Gastrocnemius medialis (tissue), 4 donors: Measurements from ENCODE around the gene LONP2. TPM values are rescaled to one million over a fixed set of nuclear protein-coding genes. Genes with fewer than 3 reads are reported as not detected.

Source experiments
- ATAC-seq, 2 donors: fragments of 150-250 bp; one replicate each; pipeline ENCODE4 v1.9.1; 2016
- DNase-seq, 2 donors: peaks; one replicate each; pipeline ENCODE4 v3.0.0-alpha.2; 2019
- H3K27ac ChIP-seq, 4 donors: fragments of 200-600 bp; sonication (generic); 1 replicate in 1 of 4; 2 replicates in 3 of 4; pipeline ENCODE4 v1.5.1; 2016 to 2018; ENCODE audit warnings: mild to moderate bottlenecking in 2 of 4, moderate library complexity in 1 of 4
- H3K27me3 ChIP-seq, 3 donors: fragments of 200-600 bp; sonication (generic) in 2 of 3; 1 replicate in 1 of 3; 2 replicates in 2 of 3; pipeline versions ENCODE4 v1.5.1 to v1.6.0; 2016 to 2019; ENCODE audit warnings: mild to moderate bottlenecking in 1 of 3, moderate library complexity in 1 of 3
- H3K36me3 ChIP-seq, 2 donors: fragments of 200-600 bp; sonication (generic) in 1 of 2; one replicate each; pipeline ENCODE4 v1.5.1; 2017 to 2018
- H3K4me1 ChIP-seq, 2 donors: fragments of 200-600 bp; sonication (generic) in 1 of 2; one replicate each; pipeline ENCODE4 v1.5.1; 2016 to 2017; ENCODE audit warnings: mild to moderate bottlenecking in 2 of 2
- H3K4me3 ChIP-seq, 4 donors: fragments of 200-600 bp; sonication (generic) in 3 of 4; 1 replicate in 1 of 4; 2 replicates in 3 of 4; pipeline ENCODE4 v1.5.1; 2016 to 2019; ENCODE audit warnings: mild to moderate bottlenecking in 2 of 4
- H3K9me3 ChIP-seq, 3 donors: fragments of 200-600 bp; sonication (generic) in 2 of 3; 1 replicate in 1 of 3; 2 replicates in 2 of 3; pipeline ENCODE4 v1.5.1; 2016 to 2019
- POLR2A ChIP-seq, 2 donors: fragments of 450-650 bp; IDR thresholded peaks; one replicate each; pipeline ENCODE4 v1.6.1; 2017; ENCODE audit warnings: antibody characterized with exemption in 2 of 2, mild to moderate bottlenecking in 2 of 2, moderate library complexity in 2 of 2
- in situ Hi-C, 4 donors: fragments of 200-750 bp; cut with MboI; loops; one replicate each; pipeline versions ENCODE4 v1.15.0 to v1.8.0; 2017; ENCODE audit warnings: low sequenced_read_pairs in 4 of 4
- intact Hi-C: fragments of 100-400 bp; cut with DNase I; formaldehyde crosslinking; loops from one replicate; pipeline ENCODE4 v1.15.1; 2023; ENCODE audit warnings: low total_unique reads
- total RNA-seq, 4 donors: library from RNA; depleted of rRNA; stranded (reverse); fragments of >200 nt; gene quantifications; one replicate each; pipeline versions ENCODE4 v1.1.0 to v1.2.3, GENCODE V29; 2016
- TF ChIP-seq, protein P1 (sequence below), 5 experiments: fragments of 450-650 bp in 3 of 5; fragments of 200-600 bp in 2 of 5; sonication (generic) in 2 of 5; IDR thresholded peaks in 4 of 5; conservative IDR thresholded peaks in 1 of 5; 1 replicate in 4 of 5; 2 replicates in 1 of 5; pipeline ENCODE4 v1.5.1; 2016 to 2019; ENCODE audit warnings: antibody characterized with exemption in 5 of 5, mild to moderate bottlenecking in 3 of 5, moderate library complexity in 3 of 5

LONP2 gene
- total RNA-seq, 4 donors from 2014 or later: 33.8 to 45.2 (median 42.4) TPM

DNA sequence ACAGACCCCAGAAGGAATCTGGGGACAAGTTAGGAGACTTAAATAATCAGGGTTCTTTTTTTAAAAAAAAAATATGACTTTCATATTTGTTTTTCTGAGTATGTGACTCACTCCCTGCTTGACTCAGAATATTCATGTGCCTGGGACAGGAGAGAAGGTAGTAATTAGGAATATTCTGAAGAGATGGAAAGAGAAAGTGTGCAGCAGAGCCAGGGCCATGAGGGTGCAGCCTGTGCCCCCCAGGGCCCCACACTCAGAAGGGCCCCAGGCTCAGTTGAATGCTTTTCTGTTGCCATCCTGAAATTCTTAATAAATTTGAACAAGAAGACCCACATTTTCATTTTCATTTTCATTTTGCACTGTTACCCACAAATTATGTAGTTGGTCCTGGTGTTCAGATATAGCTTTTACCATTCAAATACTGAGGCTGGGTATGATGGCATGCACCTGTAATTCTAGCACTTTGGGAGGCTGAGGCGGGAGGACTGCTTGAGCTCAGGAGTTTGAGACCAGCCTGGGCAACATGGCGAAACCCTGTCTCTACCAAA, 11.5 kb upstream of the LONP2 start:
- ATAC-seq (no peak), DNase-seq (no peak)
- TF ChIP-seq POLR2A (IDR thresholded peaks at IDR 0.05): no peak
- TF ChIP-seq, protein P1, sequence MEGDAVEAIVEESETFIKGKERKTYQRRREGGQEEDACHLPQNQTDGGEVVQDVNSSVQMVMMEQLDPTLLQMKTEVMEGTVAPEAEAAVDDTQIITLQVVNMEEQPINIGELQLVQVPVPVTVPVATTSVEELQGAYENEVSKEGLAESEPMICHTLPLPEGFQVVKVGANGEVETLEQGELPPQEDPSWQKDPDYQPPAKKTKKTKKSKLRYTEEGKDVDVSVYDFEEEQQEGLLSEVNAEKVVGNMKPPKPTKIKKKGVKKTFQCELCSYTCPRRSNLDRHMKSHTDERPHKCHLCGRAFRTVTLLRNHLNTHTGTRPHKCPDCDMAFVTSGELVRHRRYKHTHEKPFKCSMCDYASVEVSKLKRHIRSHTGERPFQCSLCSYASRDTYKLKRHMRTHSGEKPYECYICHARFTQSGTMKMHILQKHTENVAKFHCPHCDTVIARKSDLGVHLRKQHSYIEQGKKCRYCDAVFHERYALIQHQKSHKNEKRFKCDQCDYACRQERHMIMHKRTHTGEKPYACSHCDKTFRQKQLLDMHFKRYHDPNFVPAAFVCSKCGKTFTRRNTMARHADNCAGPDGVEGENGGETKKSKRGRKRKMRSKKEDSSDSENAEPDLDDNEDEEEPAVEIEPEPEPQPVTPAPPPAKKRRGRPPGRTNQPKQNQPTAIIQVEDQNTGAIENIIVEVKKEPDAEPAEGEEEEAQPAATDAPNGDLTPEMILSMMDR (IDR thresholded peaks at IDR 0.05 in 4 of 5, conservative IDR thresholded peaks at IDR 0.05 in 1 of 5): no peak
- Histone ChIP-seq H3K4me3 (no peak overlapping the region), H3K36me3 (no peaks in the 10 kb centered on the region), H3K27ac (no peak overlapping the region), H3K27me3 (no peaks in the 10 kb centered on the region), H3K4me1 (no peaks in the 10 kb centered on the region), H3K9me3 (no peaks in the 10 kb centered on the region)
- intact Hi-C loops: no loop called here
- in situ Hi-C loops: loop anchor here in 2 of 4 donors (10.0 to 25.0 kb wide), 2 partner anchors 305 to 392 kb away; no protein-coding TSS in a partner anchor

- no peaks in the 10 kb centered on the region for H3K9me3 ChIP-seq
- intact Hi-C loops: no loop called here
- no peaks in the 10 kb centered on the region for H3K36me3 ChIP-seq
- no peak for ATAC-seq
- no peaks in the 10 kb centered on the region for H3K4me1 ChIP-seq
- H3K4me3 ChIP-seq: no peak overlapping the region
- H3K27ac ChIP-seq: no peak overlapping the region
- in situ Hi-C loops: loop anchor here in 2 of 4 donors (10.0 to 25.0 kb wide), 2 partner anchors 303 to 390 kb away; no protein-coding TSS in a partner anchor
- no peaks in the 10 kb centered on the region for H3K27me3 ChIP-seq
- no peak for DNase-seq
- TF ChIP-seq, protein P1 (IDR thresholded peaks at IDR 0.05 in 4 of 5, conservative IDR thresholded peaks at IDR 0.05 in 1 of 5): no peak
- TF ChIP-seq POLR2A (IDR thresholded peaks at IDR 0.05): no peak
Observed at GRCh38 chr16:48234630-48235029, 9.5 kb upstream of the LONP2 start.

- no peak overlapping the region for H3K4me3 ChIP-seq
- in situ Hi-C loops (loop anchor here in 2 of 4 donors (10.0 to 25.0 kb wide), 2 partner anchors 302 to 390 kb away; no protein-coding TSS in a partner anchor), intact Hi-C loops (no loop called here)
- no peaks in the 10 kb centered on the region for H3K27me3 ChIP-seq
- H3K27ac ChIP-seq: no peak overlapping the region
- DNase-seq (no peak), ATAC-seq (no peak)
- H3K36me3 ChIP-seq: no peaks in the 10 kb centered on the region
- no peaks in the 10 kb centered on the region for H3K4me1 ChIP-seq
- no peaks in the 10 kb centered on the region for H3K9me3 ChIP-seq
- TF ChIP-seq, protein P1 (IDR thresholded peaks at IDR 0.05 in 4 of 5, conservative IDR thresholded peaks at IDR 0.05 in 1 of 5): no peak
- no peak for TF ChIP-seq POLR2A (IDR thresholded peaks at IDR 0.05)
Observed at GRCh38 chr16:48235058-48235555, 9.0 kb upstream of the LONP2 start.

- Histone ChIP-seq H3K36me3 (no peaks in the 10 kb centered on the region), H3K27ac (no peak overlapping the region), H3K4me1 (no peaks in the 10 kb centered on the region), H3K27me3 (no peaks in the 10 kb centered on the region), H3K9me3 (no peaks in the 10 kb centered on the region), H3K4me3 (no peak overlapping the region)
- intact Hi-C loops (no loop called here), in situ Hi-C loops (loop anchor here in 2 of 4 donors (10.0 to 25.0 kb wide), 2 partner anchors 302 to 389 kb away; no protein-coding TSS in a partner anchor)
- TF ChIP-seq POLR2A (IDR thresholded peaks at IDR 0.05): no peak
- TF ChIP-seq, protein P1 (IDR thresholded peaks at IDR 0.05 in 4 of 5, conservative IDR thresholded peaks at IDR 0.05 in 1 of 5): no peak
- ATAC-seq (no peak), DNase-seq (no peak)
Observed at GRCh38 chr16:48235556-48236136, 8.5 kb upstream of the LONP2 start.
